H1 (cell line): ENCODE data around the gene WDFY3. TPM values are rescaled to one million over a fixed set of nuclear protein-coding genes. Genes with fewer than 3 reads are reported as not detected.

Experiments used
- CTCF ChIA-PET: fragments of 300-600 bp; sonication (Branson Sonifier 250); formaldehyde crosslinking; loops from one replicate; lab custom pipeline; 2021; ENCODE audit not compliant: partially characterized antibody; lab: Charles Lee
- POLR2A ChIA-PET: fragments of 300-600 bp; sonication (Branson Sonifier 250); formaldehyde crosslinking; loops from one replicate; lab custom pipeline; 2021; ENCODE audit warnings: inconsistent platforms; ENCODE audit not compliant: partially characterized antibody; lab: Charles Lee
- DNase-seq, 2 experiments: peaks; one replicate each; pipeline versions ENCODE4 v3.0.0 to v3.0.0-alpha.2; 2010 to 2022; ENCODE audit warnings: low spot score in 2 of 2, low read depth in 1 of 2, mixed read lengths in 1 of 2
- FAIRE-seq: peaks from 2 replicates; lab custom pipeline; 2011; peaks lifted over from hg19 to GRCh38; lab: Jason Lieb, UNC
- H2AFZ ChIP-seq: 2 replicates; pipeline ENCODE4 v1.8.1; 2012; ENCODE audit warnings: low read length, inconsistent platforms
- H2AK5ac ChIP-seq: 2 replicates; pipeline ENCODE4 v1.6.1; 2013; ENCODE audit warnings: low read depth, low read length
- H2BK120ac ChIP-seq: replicated peaks from 2 replicates; pipeline ENCODE3; 2013; ENCODE audit warnings: low read depth, low read length, inconsistent platforms
- H2BK12ac ChIP-seq: 2 replicates; pipeline ENCODE4 v1.6.1; 2013; ENCODE audit warnings: low read depth, low read length
- H2BK15ac ChIP-seq: 2 replicates; pipeline ENCODE4 v1.6.1; 2013; ENCODE audit warnings: low read length
- H2BK20ac ChIP-seq: 2 replicates; pipeline ENCODE4 v1.6.1; 2013; ENCODE audit warnings: low read length
- H2BK5ac ChIP-seq: 2 replicates; pipeline ENCODE4 v1.6.1; 2013; ENCODE audit warnings: low read depth, low read length
- H3K14ac ChIP-seq: 2 replicates; pipeline ENCODE4 v1.6.1; 2013; ENCODE audit warnings: inconsistent platforms; ENCODE audit not compliant: insufficient read length
- H3K18ac ChIP-seq: 2 replicates; pipeline ENCODE4 v1.6.1; 2013; ENCODE audit warnings: low read length; ENCODE audit errors: extremely low read depth
- H3K23ac ChIP-seq: 2 replicates; pipeline ENCODE4 v1.6.1; 2013; ENCODE audit warnings: inconsistent platforms; ENCODE audit not compliant: insufficient read length
- H3K23me2 ChIP-seq: 2 replicates; pipeline ENCODE4 v1.6.1; 2013; ENCODE audit warnings: low read depth, low read length
- H3K27ac ChIP-seq: 2 replicates; pipeline ENCODE4 v1.6.1; 2011; ENCODE audit warnings: low read depth, low read length, inconsistent platforms
- H3K27me3 ChIP-seq, 4 experiments: replicated peaks in 1 of 4; 1 replicate in 1 of 4; 2 replicates in 3 of 4; pipeline versions ENCODE4 v1.6.1 to v1.8.1; 2011 to 2013; ENCODE audit warnings: low read length in 3 of 4, mild to moderate bottlenecking in 3 of 4, inconsistent platforms in 2 of 4, mixed read lengths in 2 of 4, moderate library complexity in 1 of 4; ENCODE audit not compliant: control insufficient read depth in 3 of 4, insufficient read depth in 3 of 4; ENCODE audit errors: extremely low read depth in 1 of 4
- H3K36me3 ChIP-seq, 4 experiments: 2 replicates each; pipeline versions ENCODE4 v1.6.1 to v1.8.1; 2011 to 2013; ENCODE audit warnings: mild to moderate bottlenecking in 4 of 4, low read length in 3 of 4, moderate library complexity in 2 of 4, control low read depth in 1 of 4, inconsistent platforms in 1 of 4; ENCODE audit not compliant: insufficient read depth in 4 of 4, control insufficient read depth in 2 of 4
- H3K4ac ChIP-seq: replicated peaks from 2 replicates; pipeline ENCODE3; 2013; ENCODE audit warnings: low read length, low read depth, mixed read lengths, inconsistent platforms; ENCODE audit not compliant: insufficient read length
- H3K4me1 ChIP-seq, 4 experiments: replicated peaks in 1 of 4; 1 replicate in 1 of 4; 2 replicates in 3 of 4; pipeline versions ENCODE4 v1.6.1 to v1.8.1; 2011 to 2013; ENCODE audit warnings: low read length in 3 of 4, inconsistent platforms in 2 of 4, mixed read lengths in 1 of 4; ENCODE audit not compliant: insufficient read depth in 4 of 4, control insufficient read depth in 3 of 4
- H3K4me2 ChIP-seq, 2 experiments: 2 replicates each; pipeline versions ENCODE4 v1.6.1 to v1.8.1; 2011 to 2013; ENCODE audit warnings: low read depth in 2 of 2, low read length in 2 of 2, control low read depth in 1 of 2, inconsistent platforms in 1 of 2, mild to moderate bottlenecking in 1 of 2; ENCODE audit not compliant: insufficient read depth in 1 of 2
- H3K4me3 ChIP-seq, 4 experiments: fragments of 200-600, 300-600 bp in 1 of 4; sonication (generic), shearing (Covaris generic), sonication (Bioruptor Twin) in 1 of 4; 2 replicates each; pipeline versions ENCODE4 v1.5.1 to v1.8.1; 2011 to 2016; ENCODE audit warnings: low read length in 4 of 4, low read depth in 3 of 4, control low read depth in 2 of 4, inconsistent platforms in 2 of 4, mild to moderate bottlenecking in 2 of 4, mixed read lengths in 1 of 4, moderate library complexity in 1 of 4; ENCODE audit not compliant: insufficient read depth in 2 of 4; ENCODE audit errors: extremely low read depth in 1 of 4
- H3K56ac ChIP-seq: replicated peaks from 2 replicates; pipeline ENCODE3; 2013; ENCODE audit warnings: low read depth, mild to moderate bottlenecking, mixed read lengths, low read length, inconsistent platforms; ENCODE audit not compliant: insufficient read length
- H3K79me1 ChIP-seq: 2 replicates; pipeline ENCODE4 v1.6.1; 2013; ENCODE audit warnings: low read depth, low read length, control low read depth
- H3K79me2 ChIP-seq, 2 experiments: 2 replicates each; pipeline versions ENCODE4 v1.6.1 to v1.8.1; 2012 to 2013; ENCODE audit warnings: low read length in 2 of 2, mild to moderate bottlenecking in 2 of 2, inconsistent platforms in 1 of 2; ENCODE audit not compliant: insufficient read depth in 2 of 2, control insufficient read depth in 1 of 2
- H3K9ac ChIP-seq, 4 experiments: replicated peaks in 1 of 4; 1 replicate in 1 of 4; 2 replicates in 3 of 4; pipeline versions ENCODE4 v1.6.1 to v1.8.1; 2011 to 2013; ENCODE audit warnings: low read depth in 3 of 4, low read length in 3 of 4, control low read depth in 2 of 4, mild to moderate bottlenecking in 2 of 4, moderate library complexity in 2 of 4, inconsistent platforms in 1 of 4; ENCODE audit errors: extremely low read depth in 1 of 4
- H3K9me3 ChIP-seq, 2 experiments: 2 replicates each; pipeline versions ENCODE4 v1.6.1 to v1.8.1; 2012 to 2013; ENCODE audit warnings: mild to moderate bottlenecking in 2 of 2, moderate library complexity in 2 of 2, control low read depth in 1 of 2, inconsistent platforms in 1 of 2, low read depth in 1 of 2, low read length in 1 of 2, mixed read lengths in 1 of 2; ENCODE audit not compliant: insufficient read depth in 2 of 2
- H4K20me1 ChIP-seq, 2 experiments: replicated peaks in 1 of 2; 2 replicates each; pipeline versions ENCODE3 to v1.8.1; 2011 to 2013; ENCODE audit warnings: inconsistent platforms in 2 of 2, low read length in 2 of 2, mild to moderate bottlenecking in 1 of 2; ENCODE audit not compliant: insufficient read depth in 2 of 2, control insufficient read depth in 1 of 2
- H4K5ac ChIP-seq: 2 replicates; pipeline ENCODE4 v1.6.1; 2013; ENCODE audit warnings: low read length, low read depth, mixed read lengths, inconsistent platforms; ENCODE audit not compliant: insufficient read length
- H4K8ac ChIP-seq: 2 replicates; pipeline ENCODE4 v1.8.0; 2013; ENCODE audit warnings: mild to moderate bottlenecking, moderate library complexity, low read length, inconsistent platforms; ENCODE audit not compliant: insufficient read depth; ENCODE audit errors: extremely low read depth
- H4K91ac ChIP-seq: replicated peaks from 2 replicates; pipeline ENCODE3; 2013; ENCODE audit warnings: low read length, mixed read lengths, inconsistent platforms; ENCODE audit not compliant: insufficient read length
- GABPA ChIP-seq: IDR thresholded peaks from 2 replicates; pipeline ENCODE4 v1.6.1; 2011; ENCODE audit warnings: mild to moderate bottlenecking, low read length, moderate library complexity, borderline replicate concordance; ENCODE audit not compliant: insufficient read depth
- KDM4A ChIP-seq: IDR thresholded peaks from one replicate; pipeline ENCODE4 v1.7.1; 2012; ENCODE audit warnings: low read depth, mild to moderate bottlenecking, moderate library complexity, low read length, inconsistent platforms; ENCODE audit not compliant: severe bottlenecking
- WGBS, 2 experiments: shearing (Covaris generic) in 1 of 2; methylation state at CpG; one replicate each; pipeline versions ENCODE4 v1.1.6 to v1.1.7; 2013 to 2015; ENCODE audit warnings: low lambda C conversion rate in 2 of 2, mixed read lengths in 2 of 2, inconsistent platforms in 1 of 2, low coverage in 1 of 2, missing lambda C conversion rate in 1 of 2; ENCODE audit not compliant: insufficient replicate concordance in 2 of 2, insufficient coverage in 1 of 2, insufficient read length in 1 of 2; ENCODE audit errors: extremely low coverage in 1 of 2, missing lambda C conversion rate in 1 of 2; 5-methylcytosine and 5-hydroxymethylcytosine counted together
- polyA plus RNA-seq, 7 experiments: library from polyadenylated mRNA; depleted of rRNA in 3 of 7; stranded (reverse) in 5 of 7; unstranded in 2 of 7; fragments of >200 nt in 5 of 7; fragments of 200-250 nt in 2 of 7; gene quantifications; 1 replicate in 5 of 7; 2 replicates in 1 of 7; 4 replicates in 1 of 7; pipeline versions ENCODE4 v1.2.1 to v1.2.3, GENCODE V29; 2011 to 2013; ENCODE audit warnings: missing spikeins in 2 of 7, mixed read lengths in 2 of 7
- total RNA-seq: library from RNA; stranded (reverse); fragmentation: NEBNext Ultra II Directional; extraction: Animal tissue kit (Norgen Biotek cat#: 25700); gene quantifications from 2 replicates; pipeline ENCODE4 v1.2.1, GENCODE V29; 2021
- TF ChIP-seq, protein P1 (sequence below): IDR thresholded peaks from 2 replicates; pipeline ENCODE4 v1.6.1; 2012; ENCODE audit warnings: inconsistent platforms
- TF ChIP-seq, protein P2 (sequence below): IDR thresholded peaks from 2 replicates; pipeline ENCODE4 v1.6.1; 2011; ENCODE audit warnings: low read depth, mild to moderate bottlenecking, low read length; ENCODE audit not compliant: insufficient read depth

Gene WDFY3
- total and polyA plus RNA-seq, 2 of the 8 experiments (the other 6 are each of a cell fraction or from before 2014, with no cell fraction given) = 25.6 to 62.4 TPM

DNA sequence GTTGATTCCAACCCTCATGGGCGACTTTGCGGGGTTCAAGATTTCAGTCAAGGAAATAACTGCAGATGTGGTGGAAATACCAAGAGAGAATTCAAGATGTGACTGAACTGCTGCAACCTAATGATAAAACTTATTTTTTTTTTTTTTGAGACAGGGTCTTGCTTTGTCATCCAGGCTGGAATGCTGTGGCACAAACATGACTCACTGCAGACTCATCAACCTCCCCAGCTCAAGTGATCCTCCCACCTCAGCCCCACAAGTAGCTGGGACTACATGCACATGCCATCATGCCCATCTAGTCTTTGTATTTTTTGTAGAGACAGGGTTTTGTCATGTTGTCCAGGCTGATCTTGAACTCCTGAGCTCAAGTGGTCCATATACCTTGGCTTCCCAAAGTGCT lies 19.5 kb upstream of the WDFY3 start:
- Histone ChIP-seq H3K79me1 (no peaks in the 10 kb centered on the region), H4K20me1 (no peaks in the 10 kb centered on the region), H3K4ac (no peak overlapping the region), H3K36me3 (no peaks in the 10 kb centered on the region; a peak in 1 of 8 replicates), H4K5ac (no peak overlapping the region), H4K8ac (no peak overlapping the region), H2BK15ac (no peak overlapping the region), H3K27ac (no peak overlapping the region), H3K4me2 (no peak overlapping the region), H3K18ac (no peak overlapping the region), H3K23ac (no peak overlapping the region), H2AFZ (no peak overlapping the region), H3K14ac (no peak overlapping the region), H4K91ac (no peak overlapping the region), H3K9me3 (peaks cover 7 to 8% of the 10 kb centered on the region in 2 experiments; a peak in 2 of 4 replicates), H2BK12ac (no peak overlapping the region), H2BK5ac (no peak overlapping the region), H3K23me2 (no peaks in the 10 kb centered on the region), H3K27me3 (no peaks in the 10 kb centered on the region), H2AK5ac (no peak overlapping the region), H3K56ac (no peak overlapping the region), H3K4me3 (no peak overlapping the region), H2BK20ac (no peak overlapping the region), H3K9ac (no peak overlapping the region), H2BK120ac (no peak overlapping the region), H3K79me2 (no peaks in the 10 kb centered on the region), H3K4me1 (no peaks in the 10 kb centered on the region)
- ChIA-PET POLR2A (no interaction called here), CTCF (interaction anchor here (1.4 kb wide), 1 partner anchor 14 kb away, joined by 4 read pairs; no protein-coding TSS in a partner anchor)
- TF ChIP-seq KDM4A = no peak
- TF ChIP-seq, protein P1, sequence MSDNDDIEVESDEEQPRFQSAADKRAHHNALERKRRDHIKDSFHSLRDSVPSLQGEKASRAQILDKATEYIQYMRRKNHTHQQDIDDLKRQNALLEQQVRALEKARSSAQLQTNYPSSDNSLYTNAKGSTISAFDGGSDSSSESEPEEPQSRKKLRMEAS = no peak
- TF ChIP-seq GABPA = no peak
- TF ChIP-seq, protein P2, sequence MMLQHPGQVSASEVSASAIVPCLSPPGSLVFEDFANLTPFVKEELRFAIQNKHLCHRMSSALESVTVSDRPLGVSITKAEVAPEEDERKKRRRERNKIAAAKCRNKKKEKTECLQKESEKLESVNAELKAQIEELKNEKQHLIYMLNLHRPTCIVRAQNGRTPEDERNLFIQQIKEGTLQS = no peak
- 100% methylated on average over 2 of the region's 2 CpGs; no CpG with 5 or more reads in 1 of the 2 experiments for WGBS, 2 experiments
- DNase-seq (no peak), FAIRE-seq (no peak)
